Upper lobe of left lung (tissue), 4 donors: ENCODE data around the gene DOCK4.

Source experiments
- EP300 ChIP-seq, 4 donors: sonication (generic); formaldehyde crosslinking; IDR thresholded peaks; one replicate each; pipeline ENCODE4 v1.5.1; 2017; ENCODE audit warnings: antibody characterized with exemption in 4 of 4, control low read depth in 2 of 4
- POLR2A ChIP-seq, 4 donors: fragments of 450-650 bp; IDR thresholded peaks; one replicate each; pipeline ENCODE4 v1.5.1; 2016 to 2017; ENCODE audit warnings: antibody characterized with exemption in 4 of 4, mild to moderate bottlenecking in 2 of 4
- POLR2AphosphoS5 ChIP-seq, 2 donors: sonication (generic); formaldehyde crosslinking; IDR thresholded peaks; one replicate each; pipeline ENCODE4 v1.5.1; 2017; ENCODE audit warnings: antibody characterized with exemption in 2 of 2
- TF ChIP-seq, protein P1 (sequence below), 6 experiments: fragments of 450-650 bp in 4 of 6; fragments of 200-600 bp in 2 of 6; sonication (generic) in 2 of 6; IDR thresholded peaks; one replicate each; pipeline ENCODE4 v1.5.1; 2016 to 2019; ENCODE audit warnings: antibody characterized with exemption in 6 of 6

DNA sequence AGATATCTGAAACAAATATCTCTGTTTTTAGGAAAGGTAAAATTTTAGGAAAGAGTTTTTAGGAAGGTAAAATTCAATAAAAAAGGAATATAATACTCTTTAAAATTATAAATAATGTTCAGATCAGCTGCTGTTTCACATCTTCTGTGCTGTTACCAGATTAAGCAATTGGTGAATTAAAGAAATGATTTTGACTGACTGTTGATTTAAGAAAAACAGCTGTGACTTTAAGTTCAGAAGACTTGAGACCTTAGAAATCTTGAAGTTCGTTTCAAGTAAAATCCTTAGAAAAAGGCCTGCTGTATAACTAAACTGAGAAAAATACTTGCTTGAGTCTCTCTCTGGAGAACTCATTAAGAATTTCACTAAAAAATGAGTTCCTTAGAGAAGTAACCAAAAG lies 250.6 kb downstream of the DOCK4 start:
- TF ChIP-seq, protein P1, sequence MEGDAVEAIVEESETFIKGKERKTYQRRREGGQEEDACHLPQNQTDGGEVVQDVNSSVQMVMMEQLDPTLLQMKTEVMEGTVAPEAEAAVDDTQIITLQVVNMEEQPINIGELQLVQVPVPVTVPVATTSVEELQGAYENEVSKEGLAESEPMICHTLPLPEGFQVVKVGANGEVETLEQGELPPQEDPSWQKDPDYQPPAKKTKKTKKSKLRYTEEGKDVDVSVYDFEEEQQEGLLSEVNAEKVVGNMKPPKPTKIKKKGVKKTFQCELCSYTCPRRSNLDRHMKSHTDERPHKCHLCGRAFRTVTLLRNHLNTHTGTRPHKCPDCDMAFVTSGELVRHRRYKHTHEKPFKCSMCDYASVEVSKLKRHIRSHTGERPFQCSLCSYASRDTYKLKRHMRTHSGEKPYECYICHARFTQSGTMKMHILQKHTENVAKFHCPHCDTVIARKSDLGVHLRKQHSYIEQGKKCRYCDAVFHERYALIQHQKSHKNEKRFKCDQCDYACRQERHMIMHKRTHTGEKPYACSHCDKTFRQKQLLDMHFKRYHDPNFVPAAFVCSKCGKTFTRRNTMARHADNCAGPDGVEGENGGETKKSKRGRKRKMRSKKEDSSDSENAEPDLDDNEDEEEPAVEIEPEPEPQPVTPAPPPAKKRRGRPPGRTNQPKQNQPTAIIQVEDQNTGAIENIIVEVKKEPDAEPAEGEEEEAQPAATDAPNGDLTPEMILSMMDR (IDR thresholded peaks at IDR 0.05) = no peak
- TF ChIP-seq POLR2A (IDR thresholded peaks at IDR 0.05) = no peak
- TF ChIP-seq EP300 (IDR thresholded peaks at IDR 0.05) = no peak
- TF ChIP-seq POLR2AphosphoS5 (IDR thresholded peaks at IDR 0.05) = no peak
